ENCODE measurements around the gene HOXD3. TPM values are rescaled to one million over a fixed set of nuclear protein-coding genes. Genes with fewer than 3 reads are reported as not detected.

HOXD3 gene
- total and polyA plus RNA-seq, 2 of the 8 experiments (the other 6 are each of a cell fraction or from before 2014, with no cell fraction given): not detected

DNA sequence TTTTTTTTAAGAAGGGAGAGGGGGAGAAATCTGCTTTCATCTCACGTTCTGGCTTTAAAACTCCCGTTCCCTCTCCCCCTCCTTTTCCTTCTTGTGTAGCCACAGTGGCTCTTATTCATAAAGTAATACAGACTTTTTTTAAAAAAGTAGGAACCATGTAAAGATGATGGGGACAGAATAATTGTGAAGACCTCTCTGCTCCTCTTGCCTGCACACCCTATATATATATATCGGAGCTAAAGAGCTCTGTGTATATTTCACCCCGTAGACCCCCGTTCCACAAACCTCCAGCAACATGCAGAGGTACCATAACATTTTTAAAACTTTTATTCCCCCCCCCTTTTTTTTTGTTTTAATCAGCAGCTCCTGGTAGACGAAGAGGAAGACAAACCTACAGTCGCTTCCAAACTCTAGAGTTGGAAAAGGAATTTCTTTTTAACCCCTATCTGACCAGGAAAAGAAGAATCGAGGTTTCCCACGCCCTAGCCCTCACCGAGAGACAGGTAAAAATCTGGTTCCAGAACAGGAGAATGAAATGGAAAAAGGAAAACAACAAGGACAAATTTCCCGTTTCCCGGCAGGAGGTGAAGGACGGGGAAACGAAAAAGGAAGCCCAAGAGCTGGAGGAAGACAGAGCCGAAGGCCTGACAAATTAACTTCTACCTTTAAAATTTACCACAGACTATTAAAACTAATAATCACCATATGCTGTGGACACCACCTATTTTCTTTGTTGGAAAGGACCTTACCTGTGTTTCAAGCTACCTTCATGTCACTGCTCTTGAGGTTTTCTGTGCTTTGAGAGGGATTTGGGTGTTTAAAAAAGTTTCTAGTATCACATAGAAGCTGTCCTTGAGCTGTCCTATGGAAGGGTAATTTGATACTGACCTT is 25.9 kb upstream of the HOXD3 start (continued):
- no peak for TF ChIP-seq ATF3 (IDR thresholded peaks at IDR 0.05; ENCODE audit: insufficient read depth, low read depth, low read length)
